ENCODE measurements around the gene EIF4E3.

- no peak for TF ChIP-seq POLR2A (IDR thresholded peaks at IDR 0.05)
- TF ChIP-seq CTCF (IDR thresholded peaks at IDR 0.05), result no peak
Observed at GRCh38 chr3:71707595-71707994, 17.6 kb downstream of the EIF4E3 start.

Measured in uterus (tissue), 2 donors.